GM19397 (cell line): ENCODE measurements around the gene CABLES2.

Experiments used
- ATAC-seq: cut with Tn5 transposase; IDR thresholded peaks from one replicate; pipeline ENCODE4 v1.9.1; 2021; ENCODE audit warnings: mild to moderate bottlenecking, moderate library complexity; ENCODE audit not compliant: unreplicated experiment

CABLES2 gene

DNA sequence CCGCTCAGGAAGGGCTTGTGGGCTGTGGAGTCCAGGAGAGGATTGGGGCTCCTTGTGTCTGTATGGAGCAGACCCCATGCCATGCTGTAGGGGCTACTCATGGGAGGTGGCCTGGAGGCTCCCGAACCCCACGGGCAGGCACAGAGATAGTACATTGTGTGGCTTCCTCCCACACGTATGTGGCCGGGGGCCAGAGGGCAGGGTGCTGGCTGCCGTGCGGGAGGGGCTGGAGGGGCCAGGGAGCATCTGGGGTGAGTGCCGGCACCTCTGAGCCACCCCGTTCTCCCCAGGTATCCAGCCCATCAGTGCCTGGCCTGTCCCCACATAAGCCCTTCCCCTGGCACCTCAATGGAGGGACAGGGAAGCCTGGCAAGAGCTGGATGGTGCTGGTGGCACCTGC is 12.7 kb upstream of the CABLES2 start:
- ATAC-seq: no peak

DNA sequence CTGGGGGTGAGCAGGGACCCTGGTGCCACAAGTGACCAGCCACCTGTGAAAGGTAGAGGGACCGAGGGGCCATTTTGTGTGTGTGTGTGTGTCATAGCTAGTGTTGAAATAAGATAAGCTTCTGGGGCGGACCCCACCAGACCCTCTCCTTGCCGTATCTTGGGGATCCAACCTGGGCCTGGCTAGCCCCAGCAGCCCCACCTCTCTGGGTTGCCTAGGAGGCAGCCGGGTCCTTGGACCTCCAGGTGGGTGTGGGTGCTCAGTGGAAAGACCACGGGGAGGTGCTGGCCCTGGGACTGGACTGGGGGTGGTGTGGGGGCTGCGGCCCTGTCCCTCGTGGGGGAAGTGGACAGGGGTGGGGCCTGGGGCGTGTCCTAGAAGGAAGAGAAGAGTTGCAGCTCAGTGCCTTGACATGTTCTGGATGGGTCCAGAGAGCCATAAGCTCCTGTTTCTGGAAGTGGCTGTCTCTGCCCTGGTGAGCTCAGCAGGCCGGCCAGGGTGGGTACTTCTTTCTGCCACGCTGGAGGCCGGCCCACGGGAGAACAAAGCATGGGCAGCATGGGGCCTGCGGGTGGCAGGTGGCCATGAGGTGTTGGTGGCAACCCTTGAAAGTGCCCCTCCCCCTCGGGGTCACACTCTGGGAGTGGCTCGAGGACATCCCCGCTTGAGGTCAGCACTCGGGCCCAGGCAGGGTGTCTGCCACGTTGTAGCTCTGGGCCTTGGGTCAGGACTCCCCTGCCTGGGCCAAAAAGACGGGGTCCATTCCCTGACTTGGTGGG is 11.8 kb upstream of the CABLES2 start:
- no peak for ATAC-seq

DNA sequence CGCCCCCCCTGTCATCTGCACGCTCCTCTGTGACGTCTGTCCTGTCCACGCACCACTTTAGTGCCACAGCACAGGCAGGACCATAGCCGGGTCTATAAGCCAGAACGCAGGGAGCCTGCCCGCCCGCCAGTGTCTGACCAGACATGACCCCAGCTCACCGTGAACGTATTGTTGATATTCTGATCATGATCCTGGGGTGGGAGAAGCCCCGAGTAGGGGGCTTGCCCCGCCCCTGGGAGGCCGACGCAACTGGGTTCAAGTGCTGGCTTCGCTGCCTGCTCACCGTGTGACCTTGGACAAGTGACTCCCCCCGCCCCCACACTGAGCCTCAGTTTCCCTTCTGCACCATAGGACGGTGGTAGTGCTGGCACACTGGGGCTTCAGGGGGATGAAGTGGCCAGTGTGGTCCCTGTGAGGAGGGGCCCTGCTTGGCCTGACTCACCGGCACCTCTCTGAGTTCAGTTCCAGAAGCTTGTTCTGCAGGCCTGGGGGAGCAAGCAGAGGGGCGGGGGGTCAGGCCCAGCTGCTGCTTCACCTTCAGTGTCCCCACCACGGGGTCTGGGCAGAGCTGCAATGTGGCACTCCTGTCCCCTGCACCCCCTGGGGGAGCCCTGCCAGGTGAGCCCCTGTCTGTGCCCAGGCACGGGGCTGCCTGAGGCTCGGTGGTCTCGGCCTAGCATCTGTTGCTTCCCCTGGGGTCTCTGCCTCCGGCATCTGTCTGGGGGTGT is 11.1 kb upstream of the CABLES2 start:
- ATAC-seq: no peak

DNA sequence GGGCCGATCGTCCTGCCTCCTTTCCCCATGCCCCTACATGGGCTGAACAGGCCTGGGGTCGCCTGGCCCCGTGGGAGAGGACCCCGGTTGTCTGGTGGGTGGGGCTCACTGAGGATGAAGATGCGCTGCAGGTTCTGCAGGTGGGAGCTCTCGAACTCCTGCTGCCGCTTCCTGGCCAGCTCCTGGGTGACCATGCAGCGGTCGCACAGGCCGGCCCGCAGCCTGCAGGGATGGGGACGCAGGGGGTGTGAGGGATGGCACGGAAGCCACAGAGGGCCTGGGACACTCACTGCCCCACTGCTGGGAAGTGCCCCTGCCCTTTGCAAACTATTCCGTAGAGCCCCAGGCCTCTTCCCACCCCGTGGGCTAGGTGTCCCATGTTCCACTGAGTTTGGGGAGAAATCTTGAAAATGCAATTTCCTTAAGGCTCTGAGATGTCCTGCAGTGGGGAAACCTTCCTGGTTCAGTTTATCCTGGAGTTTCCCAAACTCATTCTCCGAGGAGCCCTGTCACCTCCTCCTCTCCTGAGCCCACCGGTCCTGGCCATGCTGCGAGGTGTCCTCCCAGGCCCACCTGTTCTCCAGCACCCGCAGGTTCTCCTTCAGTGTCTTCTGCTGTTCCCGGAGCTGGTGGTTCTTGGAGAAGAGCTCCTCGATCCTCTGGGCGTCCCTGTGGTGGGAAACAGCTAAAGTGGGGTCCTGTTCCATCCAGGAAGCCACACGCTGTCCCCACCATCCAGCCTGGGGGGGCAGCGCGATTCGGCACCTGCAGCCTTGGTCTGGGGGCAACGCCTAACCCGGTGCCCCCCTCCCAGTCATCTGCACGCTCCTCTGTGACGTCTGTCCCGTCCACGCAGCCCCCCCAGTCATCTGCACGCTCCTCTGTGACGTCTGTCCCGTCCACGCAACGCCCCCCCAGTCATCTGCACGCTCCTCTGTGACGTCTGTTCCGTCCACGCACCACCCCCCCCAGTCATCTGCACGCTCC is 9.9 kb upstream of the CABLES2 start:
- no peak for ATAC-seq

DNA sequence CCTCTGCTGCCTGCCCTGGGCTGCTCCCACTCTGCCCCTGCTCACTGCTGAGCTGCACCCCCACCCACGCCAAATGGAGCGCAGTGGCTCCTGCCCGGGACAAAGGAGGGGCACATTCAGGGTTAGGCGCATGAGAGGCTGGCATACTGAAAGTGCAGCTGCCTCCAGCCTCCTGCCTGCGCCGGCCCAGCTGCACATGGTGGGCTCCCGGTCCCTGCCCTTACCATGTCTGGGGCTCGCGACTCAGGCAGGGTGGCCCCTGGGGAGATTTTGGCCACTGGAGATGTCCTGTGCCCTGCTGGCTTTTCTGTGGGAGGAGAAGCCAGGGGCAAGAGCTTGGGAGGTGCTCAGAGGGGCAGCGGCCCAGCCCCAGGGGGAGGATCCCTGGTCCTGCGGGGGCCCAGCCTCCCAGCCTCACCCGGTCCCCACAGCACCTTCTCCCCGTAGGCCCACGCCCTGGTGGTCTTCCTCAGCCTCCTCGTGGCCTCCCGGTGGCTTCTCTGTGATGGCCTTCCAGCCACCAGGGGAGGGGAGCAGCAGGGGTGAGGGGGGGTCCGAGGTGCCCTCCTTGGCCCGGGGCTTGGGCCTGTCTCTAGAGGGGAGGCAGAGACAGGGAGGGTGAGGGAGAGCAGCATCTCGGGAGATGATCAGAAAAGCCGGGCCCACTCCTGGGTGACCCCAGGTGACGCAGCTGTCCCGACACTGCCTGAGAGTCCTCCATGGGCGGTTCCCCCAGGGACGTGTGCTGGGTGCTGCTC is 8.4 kb upstream of the CABLES2 start:
- no peak for ATAC-seq

DNA sequence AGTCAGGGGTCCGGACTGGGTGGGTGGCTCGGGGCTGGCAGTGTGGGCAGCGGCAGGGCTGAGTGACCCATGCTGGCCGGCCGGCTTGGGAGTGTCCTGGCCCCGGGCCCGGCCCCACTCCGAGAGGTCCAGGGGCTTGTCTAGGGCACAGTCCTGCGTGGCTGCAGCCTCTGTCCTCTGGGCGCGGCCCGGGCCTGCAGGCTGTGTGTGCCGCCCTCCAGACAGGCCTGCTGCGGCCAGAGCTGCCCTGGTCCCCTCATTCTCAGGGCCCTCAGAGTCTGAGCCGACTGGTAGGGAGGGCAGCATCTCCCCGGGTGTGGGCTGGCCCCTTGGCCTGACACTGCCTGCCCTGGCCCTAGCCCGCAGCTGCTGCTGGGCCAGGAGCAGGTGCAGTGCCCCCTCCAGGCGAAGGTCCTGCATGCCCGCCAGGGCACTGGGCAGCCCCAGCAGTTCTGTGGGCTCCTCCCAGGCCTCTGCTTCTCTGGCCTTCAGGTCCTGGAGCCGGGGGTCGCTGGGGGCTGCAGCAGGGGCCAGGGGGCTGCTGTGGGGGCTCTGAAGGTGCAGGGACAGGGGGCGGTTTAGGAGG is 6.9 kb upstream of the CABLES2 start:
- ATAC-seq: no peak

DNA sequence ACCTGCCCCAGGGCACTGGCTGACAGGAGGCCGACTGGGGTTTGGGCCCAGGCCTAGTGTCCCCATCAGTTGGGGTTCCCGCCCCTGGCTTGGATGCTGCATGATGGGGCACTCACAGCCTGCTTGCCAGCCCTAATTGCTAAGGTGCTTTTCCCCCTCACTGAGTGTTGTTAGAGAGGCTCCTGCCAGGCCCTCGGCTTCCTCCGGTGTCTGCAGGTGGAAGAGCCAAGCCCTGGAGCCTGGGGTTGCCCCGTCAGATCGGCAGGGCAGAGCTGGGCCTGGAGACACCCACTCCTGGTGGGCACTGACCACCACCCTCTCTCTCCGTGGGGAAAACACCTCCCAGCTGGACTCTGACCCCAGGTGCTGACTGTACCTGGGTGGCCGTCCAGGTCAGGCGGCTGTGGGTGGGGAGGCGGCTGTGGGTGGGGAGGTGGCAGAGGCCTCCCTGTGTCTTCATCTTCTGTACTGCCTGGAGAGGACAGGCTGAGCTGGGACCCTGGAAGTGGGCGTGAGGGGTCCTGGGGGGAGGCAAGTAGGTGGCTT is 6.0 kb upstream of the CABLES2 start:
- ATAC-seq: no peak

DNA sequence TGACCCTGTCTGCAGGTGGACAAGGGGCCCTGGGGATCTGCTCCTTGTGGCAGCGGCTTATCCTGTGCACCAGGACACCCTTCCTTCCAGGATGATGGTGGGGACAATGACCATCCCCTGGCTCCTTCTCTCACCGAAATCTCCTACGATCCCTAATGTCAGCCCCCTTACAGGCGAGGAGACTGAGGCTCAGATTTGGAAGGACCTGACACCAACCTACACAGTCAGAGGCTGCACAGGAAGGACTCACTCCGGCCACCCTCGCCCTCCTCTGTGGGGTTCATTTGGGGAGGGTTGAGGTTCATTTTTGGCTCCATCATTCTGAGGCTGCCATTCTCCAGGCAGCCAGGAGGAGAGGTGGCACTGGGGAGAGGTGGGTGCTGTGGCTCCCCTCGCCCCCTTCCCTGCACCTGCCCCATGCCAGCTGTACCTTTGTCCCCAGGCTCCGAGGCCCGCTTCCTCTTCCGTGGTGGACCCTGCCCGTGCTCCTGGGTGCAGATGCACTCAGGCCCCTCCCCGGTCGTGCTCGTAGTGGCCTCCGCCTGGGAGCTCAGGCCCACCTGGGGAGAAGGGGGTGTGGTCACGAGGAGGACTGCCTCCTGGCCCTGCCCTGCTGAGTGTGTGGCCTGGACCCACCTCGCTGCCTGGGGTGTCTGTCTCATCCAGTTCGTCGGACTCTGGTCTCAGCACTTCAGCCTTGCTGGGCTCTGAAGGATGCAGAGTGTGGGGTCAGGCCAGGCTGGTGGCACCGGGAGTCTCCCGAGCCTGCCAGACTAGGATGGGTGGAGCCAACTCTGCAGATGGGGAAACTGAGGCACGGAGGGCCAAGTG is 5.3 kb upstream of the CABLES2 start:
- no peak for ATAC-seq

DNA sequence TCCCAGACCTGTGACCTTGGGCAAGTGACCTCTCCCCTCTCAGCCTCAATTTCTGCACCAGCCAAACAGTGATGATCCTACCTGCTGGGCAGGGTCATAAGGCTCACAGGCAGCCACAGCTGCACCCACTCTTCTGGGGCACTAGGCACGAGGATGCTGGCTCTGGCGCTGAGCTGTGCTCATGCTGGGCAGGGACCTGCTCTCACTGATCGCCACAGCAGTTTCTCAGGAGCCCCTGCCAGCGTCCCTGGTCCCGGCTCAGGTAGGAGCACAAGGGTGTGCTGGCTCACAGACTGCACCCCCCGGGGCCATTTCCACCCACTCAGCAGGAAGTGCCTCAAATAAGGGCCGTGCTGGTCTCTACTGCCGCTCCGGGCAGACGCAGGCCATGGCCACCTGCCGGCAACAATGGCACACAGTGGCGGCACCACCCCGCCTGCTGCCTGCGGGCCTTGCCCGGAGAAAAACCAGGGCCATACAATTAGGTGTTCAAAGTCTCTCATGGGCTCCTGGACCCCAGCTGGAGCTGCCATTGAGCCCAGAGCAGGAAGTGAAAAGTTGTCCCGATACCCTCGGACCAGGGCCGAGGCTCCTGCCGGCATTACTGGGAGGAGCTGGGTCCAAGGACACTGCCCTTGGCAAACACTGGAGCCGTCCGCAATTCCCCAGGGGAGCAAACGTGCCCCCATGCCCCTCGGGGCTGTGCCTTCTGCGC is 4.6 kb upstream of the CABLES2 start:
- no peak for ATAC-seq

DNA sequence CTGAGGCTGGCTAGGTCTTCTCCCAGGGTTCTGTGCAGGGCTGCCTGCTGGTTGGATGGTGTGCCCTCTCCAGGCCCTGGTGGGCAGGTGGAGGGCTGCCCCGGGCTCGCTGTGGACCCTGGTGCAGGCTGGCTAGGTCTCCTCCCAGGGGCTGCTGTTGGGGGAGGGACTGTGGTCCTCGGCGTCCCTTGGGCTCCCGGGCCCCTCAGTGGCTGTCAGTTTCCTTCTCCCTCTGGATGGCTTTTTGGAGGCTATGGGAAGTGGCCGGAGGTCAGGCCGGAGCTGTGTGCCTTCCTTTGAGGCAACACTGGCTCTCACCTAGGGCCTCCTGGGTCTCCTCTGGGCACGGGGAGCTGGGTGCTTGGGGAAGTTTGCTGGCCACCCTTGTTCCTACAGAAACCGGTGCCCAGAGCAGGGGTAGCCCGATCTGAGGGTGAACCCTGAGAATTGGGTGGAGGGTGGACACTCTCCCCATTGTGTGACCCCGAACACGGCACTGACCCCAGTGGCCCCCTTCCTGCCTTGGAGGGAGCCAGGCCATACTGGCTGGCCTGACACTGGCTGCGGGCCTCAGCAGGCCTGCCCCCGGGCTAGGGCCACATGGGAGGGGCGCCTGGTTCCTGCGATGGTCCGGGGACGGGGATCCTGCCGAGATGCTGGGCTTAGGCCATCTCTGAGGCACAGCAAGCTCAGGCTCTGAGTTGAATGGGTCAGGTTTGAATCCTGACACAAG is 3.8 kb upstream of the CABLES2 start:
- ATAC-seq: no peak

DNA sequence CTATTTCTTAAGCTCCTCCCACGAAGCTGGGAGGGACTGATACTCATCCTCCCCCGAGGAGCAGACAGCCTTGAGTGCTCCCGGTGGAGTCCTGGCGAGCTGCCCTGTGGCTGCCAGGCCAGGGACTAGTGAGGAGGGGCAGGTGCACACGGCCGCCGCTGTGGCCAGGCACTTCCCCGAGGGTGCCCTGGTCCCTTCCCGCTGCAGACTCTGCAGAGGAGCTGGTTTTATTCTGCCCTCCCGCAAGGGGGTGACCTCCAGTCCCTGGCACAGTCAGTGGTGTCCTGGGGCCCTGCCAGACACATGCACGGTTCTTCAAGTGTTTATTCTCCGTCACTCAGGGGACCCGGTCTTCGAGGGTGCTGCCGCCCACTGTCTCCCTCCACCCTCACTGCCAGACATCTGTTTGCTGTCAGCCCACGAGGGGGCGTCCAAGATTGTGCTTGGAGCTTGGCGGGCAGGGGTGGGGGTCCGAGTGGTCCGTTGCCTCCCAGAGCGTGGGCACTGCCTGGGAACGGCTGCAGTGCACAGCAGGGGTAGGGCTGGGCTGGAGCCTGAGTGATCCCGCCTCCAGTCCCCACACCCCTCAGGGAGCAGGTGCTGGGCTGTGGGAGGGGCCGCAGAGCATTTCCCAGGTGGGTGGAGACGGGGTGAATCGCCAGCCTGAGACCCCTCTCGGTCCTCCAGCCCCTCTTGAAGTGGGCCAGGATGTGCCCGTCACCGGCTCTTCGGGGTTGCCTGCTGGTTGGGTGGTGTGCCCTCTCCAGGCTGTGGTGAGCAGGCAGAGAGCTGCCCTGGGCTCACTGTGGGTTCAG is 3.1 kb upstream of the CABLES2 start:
- no peak for ATAC-seq

DNA sequence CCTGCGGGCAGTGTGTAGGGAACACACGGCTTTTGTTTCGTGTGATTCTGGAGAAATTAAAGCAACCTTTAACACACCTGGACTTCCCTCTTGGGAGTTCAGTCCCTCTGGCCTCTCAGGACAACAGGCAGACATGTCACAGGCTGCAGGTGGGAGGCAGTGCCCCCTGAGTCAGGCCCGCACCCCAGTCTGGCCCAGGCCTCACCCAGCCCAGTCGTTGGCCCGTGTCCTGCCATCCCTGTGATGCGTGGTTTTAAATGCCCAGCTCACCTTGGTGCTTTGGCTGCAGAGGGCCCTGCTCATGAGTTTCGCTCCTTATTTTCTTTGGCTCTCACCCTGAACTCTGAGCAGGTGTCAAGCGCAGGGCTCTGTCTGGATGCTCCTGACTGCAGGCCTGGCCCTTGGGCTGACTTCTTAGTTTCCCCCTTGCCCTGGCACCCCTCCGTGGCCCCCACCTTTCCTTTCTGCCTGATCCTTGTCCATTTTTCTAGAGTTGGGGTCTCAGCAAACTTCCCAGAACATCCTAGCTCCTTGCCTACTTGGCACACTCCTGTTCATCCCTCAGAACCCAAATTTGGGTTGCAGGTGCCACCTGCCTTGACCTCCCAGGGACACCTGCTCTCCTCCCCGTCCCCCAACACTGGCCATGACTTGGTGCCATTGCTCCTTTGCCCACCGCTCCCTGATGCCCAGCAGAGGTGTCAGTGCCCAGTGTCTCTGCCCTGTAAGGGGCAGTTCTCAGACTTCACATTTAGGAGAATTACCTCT is 2.2 kb upstream of the CABLES2 start:
- no peak for ATAC-seq

DNA sequence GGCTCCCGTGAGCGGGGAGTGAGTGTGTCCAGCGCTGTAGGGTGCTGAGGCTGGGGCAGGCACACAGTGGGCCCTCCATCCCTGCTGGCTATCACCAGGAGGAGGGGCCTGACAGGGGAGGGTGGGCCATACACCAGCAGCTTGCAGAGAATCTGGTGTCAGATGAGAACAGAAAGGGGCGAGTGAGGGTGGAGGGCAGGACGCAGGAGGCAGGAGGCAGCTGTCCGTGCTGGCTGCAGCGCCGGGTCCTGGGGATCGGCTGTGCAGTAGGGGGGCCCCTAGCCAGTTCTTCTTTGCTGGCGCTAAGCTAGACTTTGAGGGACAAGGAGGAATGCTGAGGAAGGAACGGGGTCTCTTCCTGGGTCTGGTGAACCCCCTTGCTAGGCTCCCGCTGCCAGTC is 1.6 kb upstream of the CABLES2 start:
- no peak for ATAC-seq

DNA sequence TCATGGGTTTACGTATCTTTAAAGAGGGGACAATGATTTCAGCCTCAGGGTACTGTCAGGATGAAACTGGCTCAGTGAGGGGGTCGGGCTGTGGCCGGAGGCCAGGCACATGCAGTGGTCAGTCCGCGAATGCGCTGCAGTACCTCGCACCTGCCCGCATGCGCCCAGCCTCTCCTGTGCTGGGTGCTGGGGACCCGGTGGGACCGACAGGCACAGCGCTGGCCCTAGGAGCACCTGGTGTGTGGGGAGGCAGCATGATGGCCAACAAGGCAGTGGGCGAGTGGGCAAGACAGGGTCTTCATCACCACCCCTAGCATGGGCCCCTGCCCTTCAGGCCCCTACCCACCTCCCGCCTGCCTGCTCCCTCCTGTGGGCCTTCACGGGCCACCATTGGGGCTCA is 970 bp upstream of the CABLES2 start:
- ATAC-seq: no peak

DNA sequence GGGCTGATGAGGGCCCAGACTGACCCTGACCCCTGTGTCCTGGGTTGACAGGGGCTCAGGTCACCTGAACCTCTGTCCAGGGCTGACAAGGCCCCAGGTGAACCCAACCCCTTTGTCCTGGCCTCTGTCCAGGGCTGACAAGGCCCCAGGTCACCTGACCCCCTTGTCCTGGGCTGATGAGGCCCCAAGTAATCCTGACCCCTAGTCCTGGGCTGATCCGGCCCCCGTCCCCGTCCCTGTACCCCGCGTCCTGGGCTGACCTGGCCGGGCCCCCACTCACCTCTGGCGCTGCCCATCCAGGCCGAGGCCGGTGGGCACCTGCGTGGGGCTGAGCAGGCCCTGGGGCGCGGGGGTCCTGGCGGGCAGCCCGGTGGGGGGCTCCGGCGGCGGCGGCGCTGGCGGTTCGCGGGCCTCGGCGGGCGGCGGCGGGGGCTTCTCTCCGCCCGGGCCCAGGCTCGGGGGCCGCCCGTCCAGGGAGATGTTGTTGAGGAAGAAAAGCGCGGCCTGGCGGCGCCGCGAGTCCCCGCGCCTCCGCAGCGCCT is 379 bp downstream of the CABLES2 start:
- peak; percentile 1 for ATAC-seq

DNA sequence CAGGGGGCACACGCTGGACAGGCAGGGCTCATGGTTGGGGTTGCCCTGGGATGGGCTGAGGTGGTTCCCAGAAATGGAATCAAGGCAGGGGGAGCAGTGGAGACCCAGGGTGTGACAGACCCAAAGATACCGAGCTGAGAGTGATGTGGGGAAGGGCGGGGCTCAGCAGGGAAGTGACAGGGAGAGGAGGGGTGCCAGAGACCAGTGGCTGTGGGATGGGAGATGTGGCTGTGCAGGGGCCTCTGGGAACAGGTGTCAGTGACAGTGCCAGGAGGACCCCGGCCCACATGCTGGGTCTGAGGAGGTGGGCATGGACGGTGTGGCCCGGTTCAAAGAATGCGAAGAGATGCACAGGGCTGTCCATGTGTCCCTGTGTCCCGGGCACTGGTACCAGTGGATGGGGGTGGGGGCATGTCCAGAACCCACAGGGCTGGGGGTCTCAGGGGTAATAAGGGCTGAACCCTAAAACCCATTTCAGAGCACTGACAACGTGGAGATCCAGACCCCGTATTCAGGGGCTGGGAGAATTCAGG is 1.0 kb downstream of the CABLES2 start:
- ATAC-seq: no peak
